Measurements from ENCODE around the gene C3.

Gene C3

GRCh38 chr19:6723738-6724137, 3.3 kb upstream of the C3 start:
- no peak for TF ChIP-seq EZH2phosphoT487 (IDR thresholded peaks at IDR 0.05; ENCODE audit: borderline replicate concordance)
- TF ChIP-seq, protein P1, sequence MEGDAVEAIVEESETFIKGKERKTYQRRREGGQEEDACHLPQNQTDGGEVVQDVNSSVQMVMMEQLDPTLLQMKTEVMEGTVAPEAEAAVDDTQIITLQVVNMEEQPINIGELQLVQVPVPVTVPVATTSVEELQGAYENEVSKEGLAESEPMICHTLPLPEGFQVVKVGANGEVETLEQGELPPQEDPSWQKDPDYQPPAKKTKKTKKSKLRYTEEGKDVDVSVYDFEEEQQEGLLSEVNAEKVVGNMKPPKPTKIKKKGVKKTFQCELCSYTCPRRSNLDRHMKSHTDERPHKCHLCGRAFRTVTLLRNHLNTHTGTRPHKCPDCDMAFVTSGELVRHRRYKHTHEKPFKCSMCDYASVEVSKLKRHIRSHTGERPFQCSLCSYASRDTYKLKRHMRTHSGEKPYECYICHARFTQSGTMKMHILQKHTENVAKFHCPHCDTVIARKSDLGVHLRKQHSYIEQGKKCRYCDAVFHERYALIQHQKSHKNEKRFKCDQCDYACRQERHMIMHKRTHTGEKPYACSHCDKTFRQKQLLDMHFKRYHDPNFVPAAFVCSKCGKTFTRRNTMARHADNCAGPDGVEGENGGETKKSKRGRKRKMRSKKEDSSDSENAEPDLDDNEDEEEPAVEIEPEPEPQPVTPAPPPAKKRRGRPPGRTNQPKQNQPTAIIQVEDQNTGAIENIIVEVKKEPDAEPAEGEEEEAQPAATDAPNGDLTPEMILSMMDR (conservative IDR thresholded peaks at IDR 0.05; ENCODE audit: low read length), result no peak
- Histone ChIP-seq H3F3A (ENCODE audit: low read depth) (no peaks in the 10 kb centered on the region), H3K9me3 (ENCODE audit: insufficient read depth, low read depth, low read length) (no peaks in the 10 kb centered on the region), H3K79me2 (ENCODE audit: insufficient read depth, low read length) (no peaks in the 10 kb centered on the region), H3K9ac (ENCODE audit: low read depth, low read length, poor library complexity, severe bottlenecking) (no peak overlapping the region), H3K9me2 (replicated peaks; ENCODE audit: low read depth, low read length) (no peaks in the 10 kb centered on the region), H3K36me3 (ENCODE audit: insufficient read depth, low read length) (no peaks in the 10 kb centered on the region), H2AFZ (ENCODE audit: low read length) (no peak overlapping the region), H3K27me3 (ENCODE audit: insufficient read depth, low read length, poor library complexity, severe bottlenecking) (no peaks in the 10 kb centered on the region), H4K20me1 (ENCODE audit: insufficient read depth, low read length, poor library complexity, severe bottlenecking) (no peaks in the 10 kb centered on the region), H3K4me2 (ENCODE audit: low read depth, low read length, poor library complexity, severe bottlenecking) (no peak overlapping the region), H3K4me3 (ENCODE audit: low read length, poor library complexity, severe bottlenecking) (no peak overlapping the region), H3K4me1 (ENCODE audit: insufficient read depth, low read length, poor library complexity, severe bottlenecking) (no peaks in the 10 kb centered on the region)

DNA sequence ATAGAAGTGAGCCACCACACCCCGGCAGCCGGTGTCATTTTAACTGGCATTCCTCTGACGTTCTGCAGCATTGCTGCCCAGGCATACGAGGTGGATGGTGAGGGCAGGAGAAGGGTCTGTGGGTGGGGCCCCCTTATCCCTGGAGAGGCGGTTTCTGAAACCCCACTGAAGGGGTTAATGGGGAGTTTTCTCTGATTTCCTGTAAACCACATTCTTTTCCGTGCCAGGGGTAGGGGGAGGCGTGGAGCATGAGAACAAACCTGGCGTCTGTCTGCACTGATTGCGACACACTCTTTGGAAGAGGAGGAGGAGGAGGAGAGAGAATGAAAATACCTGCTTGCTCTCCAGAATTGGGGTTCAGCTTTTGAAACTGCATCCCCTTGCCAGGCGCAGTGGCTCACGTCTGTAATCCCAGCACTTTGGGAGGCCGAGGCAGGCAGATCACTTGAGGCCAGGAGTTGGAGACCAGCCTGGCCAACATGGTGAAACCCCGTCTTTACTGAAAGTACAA, 2.7 kb upstream of the C3 start:
- no peaks in the 10 kb centered on the region for H3K9me3 ChIP-seq (ENCODE audit: insufficient read depth, low read depth, low read length)
- H3F3A ChIP-seq (ENCODE audit: low read depth), result no peaks in the 10 kb centered on the region
- H3K4me1 ChIP-seq (ENCODE audit: insufficient read depth, low read length, poor library complexity, severe bottlenecking), result no peaks in the 10 kb centered on the region
- no peaks in the 10 kb centered on the region for H3K9me2 ChIP-seq (replicated peaks; ENCODE audit: low read depth, low read length)
- H3K9ac ChIP-seq (ENCODE audit: low read depth, low read length, poor library complexity, severe bottlenecking), result no peak overlapping the region
- no peak overlapping the region for H3K4me2 ChIP-seq (ENCODE audit: low read depth, low read length, poor library complexity, severe bottlenecking)
- no peaks in the 10 kb centered on the region for H3K79me2 ChIP-seq (ENCODE audit: insufficient read depth, low read length)
- H2AFZ ChIP-seq (ENCODE audit: low read length), result no peak overlapping the region
- H3K4me3 ChIP-seq (ENCODE audit: low read length, poor library complexity, severe bottlenecking), result no peak overlapping the region
- no peaks in the 10 kb centered on the region for H3K36me3 ChIP-seq (ENCODE audit: insufficient read depth, low read length)
- no peaks in the 10 kb centered on the region for H3K27me3 ChIP-seq (ENCODE audit: insufficient read depth, low read length, poor library complexity, severe bottlenecking)
- TF ChIP-seq, protein P1 (conservative IDR thresholded peaks at IDR 0.05; ENCODE audit: low read length), result no peak
- no peak for TF ChIP-seq EZH2phosphoT487 (IDR thresholded peaks at IDR 0.05; ENCODE audit: borderline replicate concordance)
- H4K20me1 ChIP-seq (ENCODE audit: insufficient read depth, low read length, poor library complexity, severe bottlenecking), result no peaks in the 10 kb centered on the region

DNA sequence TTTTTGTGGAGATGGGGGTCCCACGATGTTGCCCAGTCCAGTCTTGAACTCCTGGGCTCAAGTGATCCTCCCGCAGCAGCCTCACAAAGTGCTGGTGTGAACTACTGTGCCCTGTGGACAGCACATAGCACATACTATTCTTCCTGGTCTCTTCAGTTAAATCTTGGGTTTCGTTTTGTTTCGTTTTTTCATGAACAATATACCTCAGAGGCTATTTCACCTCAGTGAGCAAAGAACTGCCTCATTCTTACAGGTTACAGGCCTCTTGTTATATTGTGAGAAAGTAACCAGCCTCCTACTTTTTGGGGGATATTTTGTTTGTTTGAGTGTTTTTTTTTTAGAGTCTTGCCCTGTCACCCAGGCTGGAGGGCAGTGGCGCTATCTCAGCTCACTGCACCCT, 1.3 kb upstream of the C3 start:
- H3K4me3 ChIP-seq (ENCODE audit: low read length, poor library complexity, severe bottlenecking), result no peak overlapping the region
- no peak overlapping the region for H3K9ac ChIP-seq (ENCODE audit: low read depth, low read length, poor library complexity, severe bottlenecking)
- H4K20me1 ChIP-seq (ENCODE audit: insufficient read depth, low read length, poor library complexity, severe bottlenecking), result no peaks in the 10 kb centered on the region
- H3K27me3 ChIP-seq (ENCODE audit: insufficient read depth, low read length, poor library complexity, severe bottlenecking), result no peaks in the 10 kb centered on the region
- no peaks in the 10 kb centered on the region for H3K36me3 ChIP-seq (ENCODE audit: insufficient read depth, low read length)
- H3K79me2 ChIP-seq (ENCODE audit: insufficient read depth, low read length), result no peaks in the 10 kb centered on the region
- no peaks in the 10 kb centered on the region for H3K9me3 ChIP-seq (ENCODE audit: insufficient read depth, low read depth, low read length)
- no peaks in the 10 kb centered on the region for H3K9me2 ChIP-seq (replicated peaks; ENCODE audit: low read depth, low read length)
- H3K4me1 ChIP-seq (ENCODE audit: insufficient read depth, low read length, poor library complexity, severe bottlenecking), result no peaks in the 10 kb centered on the region
- TF ChIP-seq, protein P1 (conservative IDR thresholded peaks at IDR 0.05; ENCODE audit: low read length), result no peak
- no peak for TF ChIP-seq EZH2phosphoT487 (IDR thresholded peaks at IDR 0.05; ENCODE audit: borderline replicate concordance)
- H3K4me2 ChIP-seq (ENCODE audit: low read depth, low read length, poor library complexity, severe bottlenecking), result no peak overlapping the region
- H2AFZ ChIP-seq (ENCODE audit: low read length), result no peak overlapping the region
- H3F3A ChIP-seq (ENCODE audit: low read depth), result no peaks in the 10 kb centered on the region

All from Loucy (cell line).